Testis (tissue), 2 donors: Measurements from ENCODE around the gene LYPD6B.

ENCODE experiments used
- CTCF ChIP-seq, 3 experiments: fragments of 450-650 bp in 2 of 3; fragments of 200-600 bp in 1 of 3; sonication (generic) in 1 of 3; IDR thresholded peaks; one replicate each; pipeline ENCODE4 v1.5.1; 2016 to 2019; ENCODE audit warnings: antibody characterized with exemption in 3 of 3, mild to moderate bottlenecking in 2 of 3, moderate library complexity in 1 of 3
- POLR2A ChIP-seq: fragments of 450-650 bp; IDR thresholded peaks from one replicate; pipeline ENCODE4 v1.6.1; 2017; ENCODE audit warnings: antibody characterized with exemption, mild to moderate bottlenecking, moderate library complexity

GRCh38 chr2:149033716-149034115 is 4.8 kb upstream of the LYPD6B start:
- no peak for TF ChIP-seq CTCF (IDR thresholded peaks at IDR 0.05)
- TF ChIP-seq POLR2A, result no peak
